Activated CD4-positive, alpha-beta T cell treated with anti-CD3 and anti-CD28 coated beads, Interleukin-10, Interleukin-2, amounts not matched to agents 100 ng/mL and 50 ng/mL, durations not matched to agents 16 hours and 8 hours (primary cell): ENCODE measurements around the gene CADM3.

ENCODE experiments used
- DNase-seq: peaks from one replicate; pipeline ENCODE4 v3.0.0-alpha.2; 2020

CADM3 gene

GRCh38 chr1:159175571-159175970 lies 4.2 kb downstream of the CADM3 start:
- no peak for DNase-seq

GRCh38 chr1:159177272-159177907 lies 6.0 kb downstream of the CADM3 start:
- DNase-seq: peak; percentile 28

- DNase-seq: no peak
These were observed 8.5 kb downstream of the CADM3 start for GRCh38 chr1:159179906-159180305.

GRCh38 chr1:159180516-159180915 lies 9.1 kb downstream of the CADM3 start:
- no peak for DNase-seq

- no peak for DNase-seq
These were observed 10.1 kb downstream of the CADM3 start for GRCh38 chr1:159181328-159182024.

- DNase-seq: no peak
These were observed 12.8 kb downstream of the CADM3 start for GRCh38 chr1:159184201-159184600.

GRCh38 chr1:159185121-159185520 lies 13.7 kb downstream of the CADM3 start:
- no peak for DNase-seq

- DNase-seq: no peak
These were observed 15.6 kb downstream of the CADM3 start for GRCh38 chr1:159187033-159187432.

GRCh38 chr1:159187647-159188374 lies 16.4 kb downstream of the CADM3 start:
- no peak for DNase-seq

GRCh38 chr1:159188375-159188788 lies 17.0 kb downstream of the CADM3 start:
- peak; percentile 34 for DNase-seq

- no peak for DNase-seq
These were observed 19.0 kb downstream of the CADM3 start for GRCh38 chr1:159190441-159190840.

- DNase-seq: no peak
These were observed 25.1 kb downstream of the CADM3 start for GRCh38 chr1:159196543-159196942.

GRCh38 chr1:159197561-159198557 lies 26.4 kb downstream of the CADM3 start:
- peak; percentile 72 for DNase-seq

- DNase-seq: no peak
These were observed 28.5 kb downstream of the CADM3 start for GRCh38 chr1:159199901-159200300.

- DNase-seq: no peak
These were observed 29.4 kb downstream of the CADM3 start for GRCh38 chr1:159200769-159201168.

- no peak for DNase-seq
These were observed 30.2 kb downstream of the CADM3 start for GRCh38 chr1:159201642-159202041.

- DNase-seq: no peak
These were observed 32.2 kb downstream of the CADM3 start for GRCh38 chr1:159203610-159204009.

- DNase-seq: no peak
These were observed 33.0 kb downstream of the CADM3 start, which contains the start of gene ACKR1 for GRCh38 chr1:159204161-159205141. Gene ACKR1, plus strand, starts transcription at chr1:159204875. Its CDS starts 85 bp downstream, at chr1:159204960.

GRCh38 chr1:159205225-159205624 lies 33.8 kb downstream of the CADM3 start:
- DNase-seq: no peak

- DNase-seq: no peak
These were observed 34.7 kb downstream of the CADM3 start for GRCh38 chr1:159206110-159206509.

- DNase-seq: no peak
These were observed 35.7 kb downstream of the CADM3 start for GRCh38 chr1:159207080-159207479.
